ENCODE measurements around the gene SH3BGRL2.

SH3BGRL2 gene

GRCh38 chr6:79630883-79631692 lies at the start of gene SH3BGRL2:
Gene SH3BGRL2, plus strand, starts transcription at chr6:79631329. Its CDS starts 133 bp downstream, at chr6:79631462.
- peak in 1 of 2 donors; percentile 4 for DNase-seq (ENCODE audit: low read depth in 2 of 2)

- no peak for DNase-seq (ENCODE audit: low read depth in 2 of 2)
These were observed 46.8 kb upstream of the SH3BGRL2 start for GRCh38 chr6:79584332-79584731.

GRCh38 chr6:79586548-79586947 lies 44.6 kb upstream of the SH3BGRL2 start:
- no peak for DNase-seq (ENCODE audit: low read depth in 2 of 2)

GRCh38 chr6:79589701-79590100 lies 41.4 kb upstream of the SH3BGRL2 start:
- no peak for DNase-seq (ENCODE audit: low read depth in 2 of 2)

- DNase-seq (ENCODE audit: low read depth in 2 of 2), result no peak
These were observed 34.0 kb upstream of the SH3BGRL2 start for GRCh38 chr6:79597155-79597554.

- no peak for DNase-seq (ENCODE audit: low read depth in 2 of 2)
These were observed 33.1 kb upstream of the SH3BGRL2 start for GRCh38 chr6:79598012-79598411.

- DNase-seq (ENCODE audit: low read depth in 2 of 2), result no peak
These were observed 31.3 kb upstream of the SH3BGRL2 start for GRCh38 chr6:79599725-79600259.

GRCh38 chr6:79600313-79600712 lies 30.8 kb upstream of the SH3BGRL2 start:
- DNase-seq (ENCODE audit: low read depth in 2 of 2), result no peak

GRCh38 chr6:79600812-79601609 lies 30.1 kb upstream of the SH3BGRL2 start:
- DNase-seq (ENCODE audit: low read depth in 2 of 2), result no peak

- no peak for DNase-seq (ENCODE audit: low read depth in 2 of 2)
These were observed 28.3 kb upstream of the SH3BGRL2 start for GRCh38 chr6:79602859-79603258.

GRCh38 chr6:79604583-79605037 lies 26.5 kb upstream of the SH3BGRL2 start:
- no peak for DNase-seq (ENCODE audit: low read depth in 2 of 2)

- DNase-seq (ENCODE audit: low read depth in 2 of 2), result no peak
These were observed 26.1 kb upstream of the SH3BGRL2 start for GRCh38 chr6:79605061-79605460.

GRCh38 chr6:79605968-79606764 lies 25.0 kb upstream of the SH3BGRL2 start:
- DNase-seq (ENCODE audit: low read depth in 2 of 2), result no peak

GRCh38 chr6:79607000-79607399 lies 24.1 kb upstream of the SH3BGRL2 start:
- DNase-seq (ENCODE audit: low read depth in 2 of 2), result no peak

GRCh38 chr6:79608334-79609224 lies 22.6 kb upstream of the SH3BGRL2 start:
- no peak for DNase-seq (ENCODE audit: low read depth in 2 of 2)

- DNase-seq (ENCODE audit: low read depth in 2 of 2), result no peak
These were observed 21.9 kb upstream of the SH3BGRL2 start for GRCh38 chr6:79609225-79609595.

- no peak for DNase-seq (ENCODE audit: low read depth in 2 of 2)
These were observed 20.7 kb upstream of the SH3BGRL2 start for GRCh38 chr6:79610306-79611009.

- DNase-seq (ENCODE audit: low read depth in 2 of 2), result no peak
These were observed 18.7 kb upstream of the SH3BGRL2 start for GRCh38 chr6:79612457-79612856.

- DNase-seq (ENCODE audit: low read depth in 2 of 2), result no peak
These were observed 18.2 kb upstream of the SH3BGRL2 start for GRCh38 chr6:79612918-79613317.

GRCh38 chr6:79613912-79614311 lies 17.2 kb upstream of the SH3BGRL2 start:
- DNase-seq (ENCODE audit: low read depth in 2 of 2), result no peak
